Esophagus squamous epithelium (tissue), 4 donors: ENCODE results near the gene C6orf62.

Experiments used
- POLR2A ChIP-seq, 4 donors: fragments of 450-650 bp; IDR thresholded peaks; one replicate each; pipeline ENCODE4 v1.6.1; 2017; ENCODE audit warnings: antibody characterized with exemption in 4 of 4, mild to moderate bottlenecking in 4 of 4, moderate library complexity in 3 of 4
- TF ChIP-seq, protein P1 (sequence below), 6 experiments: fragments of 450-650 bp in 4 of 6; fragments of 200-600 bp in 2 of 6; sonication (generic) in 2 of 6; IDR thresholded peaks; one replicate each; pipeline ENCODE4 v1.5.1; 2016 to 2019; ENCODE audit warnings: antibody characterized with exemption in 6 of 6, mild to moderate bottlenecking in 4 of 6, moderate library complexity in 4 of 6

DNA sequence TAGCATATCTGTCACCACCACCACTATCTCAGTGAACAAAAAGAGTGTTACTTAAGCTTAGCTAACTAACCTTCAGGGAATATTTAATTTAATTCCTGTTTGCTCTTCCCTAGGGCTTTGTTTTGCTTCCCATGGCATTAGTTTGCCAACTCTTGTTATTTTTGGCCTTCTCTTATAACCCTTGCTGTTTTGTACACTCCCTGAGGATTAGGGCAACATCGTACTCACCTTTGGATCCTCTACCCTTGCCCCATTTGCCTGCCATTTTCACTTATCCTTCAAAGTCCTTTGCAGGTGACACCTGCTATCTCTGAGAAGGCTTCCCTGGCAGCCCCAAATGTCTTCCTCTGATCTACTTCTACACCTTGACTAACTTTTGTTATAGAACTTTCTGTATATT, 28.4 kb downstream of the C6orf62 start:
- TF ChIP-seq, protein P1, sequence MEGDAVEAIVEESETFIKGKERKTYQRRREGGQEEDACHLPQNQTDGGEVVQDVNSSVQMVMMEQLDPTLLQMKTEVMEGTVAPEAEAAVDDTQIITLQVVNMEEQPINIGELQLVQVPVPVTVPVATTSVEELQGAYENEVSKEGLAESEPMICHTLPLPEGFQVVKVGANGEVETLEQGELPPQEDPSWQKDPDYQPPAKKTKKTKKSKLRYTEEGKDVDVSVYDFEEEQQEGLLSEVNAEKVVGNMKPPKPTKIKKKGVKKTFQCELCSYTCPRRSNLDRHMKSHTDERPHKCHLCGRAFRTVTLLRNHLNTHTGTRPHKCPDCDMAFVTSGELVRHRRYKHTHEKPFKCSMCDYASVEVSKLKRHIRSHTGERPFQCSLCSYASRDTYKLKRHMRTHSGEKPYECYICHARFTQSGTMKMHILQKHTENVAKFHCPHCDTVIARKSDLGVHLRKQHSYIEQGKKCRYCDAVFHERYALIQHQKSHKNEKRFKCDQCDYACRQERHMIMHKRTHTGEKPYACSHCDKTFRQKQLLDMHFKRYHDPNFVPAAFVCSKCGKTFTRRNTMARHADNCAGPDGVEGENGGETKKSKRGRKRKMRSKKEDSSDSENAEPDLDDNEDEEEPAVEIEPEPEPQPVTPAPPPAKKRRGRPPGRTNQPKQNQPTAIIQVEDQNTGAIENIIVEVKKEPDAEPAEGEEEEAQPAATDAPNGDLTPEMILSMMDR (IDR thresholded peaks at IDR 0.05): no peak
- no peak for TF ChIP-seq POLR2A (IDR thresholded peaks at IDR 0.05)
